ENCODE measurements around the gene NCAPH2. TPM values are rescaled to one million over a fixed set of nuclear protein-coding genes. Genes with fewer than 3 reads are reported as not detected.

NCAPH2 gene
- total and polyA plus RNA-seq, 2 of the 8 experiments (the other 6 are each of a cell fraction or from before 2014, with no cell fraction given): 62.2 to 81.6 TPM

GRCh38 chr22:50523458-50523805 lies 15.4 kb downstream of the NCAPH2 start:
- peaks cover 17% of the 10 kb centered on the region; the same call in 1 of the 2 replicates for H3K23me2 ChIP-seq (ENCODE audit: low read depth, low read length)
- ChIA-PET CTCF (ENCODE audit: partially characterized antibody) (no interaction called here), POLR2A (ENCODE audit: partially characterized antibody) (interaction anchor here (0.7 to 1.0 kb wide), 2 partner anchors 12 to 16 kb away, joined by 3 to 4 read pairs; partner anchors contain the start of genes LMF2 and NCAPH2)
- H3K14ac ChIP-seq (ENCODE audit: insufficient read length): no peak overlapping the region
- 0 out of 2 replicates have a peak overlapping the region, but pooled peaks have one; percentile 0 for H4K8ac ChIP-seq (ENCODE audit: extremely low read depth, insufficient read depth, low read length)
- H4K5ac ChIP-seq (ENCODE audit: insufficient read length, low read depth, low read length): no peak overlapping the region
- no peaks in the 10 kb centered on the region for H3K79me1 ChIP-seq (ENCODE audit: low read depth, low read length)
- H2BK15ac ChIP-seq (ENCODE audit: low read length): no peak overlapping the region
- no peak overlapping the region for H3K4me3 ChIP-seq (ENCODE audit: extremely low read depth in 1 of 4, insufficient read depth in 2 of 4, low read depth in 3 of 4, low read length in 4 of 4)
- WGBS, 2 experiments (ENCODE audit: extremely low coverage in 1 of 2, insufficient coverage in 1 of 2, insufficient read length in 1 of 2, insufficient replicate concordance in 2 of 2, low coverage in 1 of 2, low lambda C conversion rate in 2 of 2, missing lambda C conversion rate in 1 of 2): 92% methylated on average over 16 of the region's 16 CpGs; no CpG with 5 or more reads in 1 of the 2 experiments
- H2BK120ac ChIP-seq (replicated peaks; ENCODE audit: low read depth, low read length): no peak overlapping the region
- no peak overlapping the region for H3K4me2 ChIP-seq (ENCODE audit: insufficient read depth in 1 of 2, low read depth in 2 of 2, low read length in 2 of 2)
- H3K27ac ChIP-seq (ENCODE audit: low read depth, low read length): no peak overlapping the region
- no peaks in the 10 kb centered on the region for H3K79me2 ChIP-seq (ENCODE audit: control insufficient read depth in 1 of 2, insufficient read depth in 2 of 2, low read length in 2 of 2)
- H2AK5ac ChIP-seq (ENCODE audit: low read depth, low read length): no peak overlapping the region
- H4K20me1 ChIP-seq (replicated peaks in 1 of 2; ENCODE audit: control insufficient read depth in 1 of 2, insufficient read depth in 2 of 2, low read length in 2 of 2): peaks cover 5 to 18% of the 10 kb centered on the region in 2 experiments
- H3K9ac ChIP-seq (replicated peaks in 1 of 4; ENCODE audit: extremely low read depth in 1 of 4, low read depth in 3 of 4, low read length in 3 of 4): no peak overlapping the region
- H3K56ac ChIP-seq (replicated peaks; ENCODE audit: insufficient read length, low read depth, low read length): no peak overlapping the region
- no peaks in the 10 kb centered on the region for H3K9me3 ChIP-seq (ENCODE audit: insufficient read depth in 2 of 2, low read depth in 1 of 2, low read length in 1 of 2)
- peaks cover 4 to 25% (median 16%) of the 10 kb centered on the region in 4 experiments; a peak in 7 of 8 replicates for H3K36me3 ChIP-seq (ENCODE audit: control insufficient read depth in 2 of 4, insufficient read depth in 4 of 4, low read length in 3 of 4)
- no peak for DNase-seq (ENCODE audit: low read depth in 1 of 2, low spot score in 2 of 2)
- no peak for FAIRE-seq
- H2AFZ ChIP-seq (ENCODE audit: low read length): no peak overlapping the region
- H3K27me3 ChIP-seq (replicated peaks in 1 of 4; ENCODE audit: control insufficient read depth in 3 of 4, extremely low read depth in 1 of 4, insufficient read depth in 3 of 4, low read length in 3 of 4): peaks cover 3 to 18% (median 12%) of the 10 kb centered on the region in 4 experiments; a peak in 6 of 7 replicates
- H2BK5ac ChIP-seq (ENCODE audit: low read depth, low read length): no peak overlapping the region
- no peak overlapping the region for H3K23ac ChIP-seq (ENCODE audit: insufficient read length)
- no peak overlapping the region for H4K91ac ChIP-seq (replicated peaks; ENCODE audit: insufficient read length, low read length)
- H2BK20ac ChIP-seq (ENCODE audit: low read length): no peak overlapping the region
- no peak overlapping the region for H2BK12ac ChIP-seq (ENCODE audit: low read depth, low read length)
- H3K4me1 ChIP-seq (replicated peaks in 1 of 4; ENCODE audit: control insufficient read depth in 3 of 4, insufficient read depth in 4 of 4, low read length in 3 of 4): peaks cover 0 to 11% (median 6%) of the 10 kb centered on the region in 4 experiments; a peak in 5 of 7 replicates
- no peak overlapping the region for H3K18ac ChIP-seq (ENCODE audit: extremely low read depth, low read length)
- H3K4ac ChIP-seq (replicated peaks; ENCODE audit: insufficient read length, low read depth, low read length): no peak overlapping the region
- no peak for TF ChIP-seq BACH1 (IDR thresholded peaks at IDR 0.05; ENCODE audit: low read length)
- TF ChIP-seq BRCA1 (IDR thresholded peaks at IDR 0.05; ENCODE audit: low read depth, low read length): no peak
- TF ChIP-seq TAF7 (optimal IDR thresholded peaks at IDR 0.05; ENCODE audit: borderline replicate concordance, low read depth, low read length): no peak
- TF ChIP-seq ASH2L (IDR thresholded peaks at IDR 0.05; ENCODE audit: low read length): no peak
- TF ChIP-seq YY1 (IDR thresholded peaks at IDR 0.05; ENCODE audit: low read depth, low read length): no peak
- no peak for TF ChIP-seq ATF3 (IDR thresholded peaks at IDR 0.05; ENCODE audit: insufficient read depth, low read depth, low read length)
- no peak for TF ChIP-seq POLR2A (IDR thresholded peaks at IDR 0.05; ENCODE audit: control extremely low read depth in 1 of 2, low read depth in 2 of 2, low read length in 2 of 2)
- TF ChIP-seq ZNF274 (IDR thresholded peaks at IDR 0.05; ENCODE audit: borderline replicate concordance, extremely low read depth, low read length): no peak
- TF ChIP-seq KDM4A (IDR thresholded peaks at IDR 0.05; ENCODE audit: low read depth, low read length, severe bottlenecking): no peak
- no peak for TF ChIP-seq SIRT6 (IDR thresholded peaks at IDR 0.05; ENCODE audit: low read length)
- TF ChIP-seq CHD1 (IDR thresholded peaks at IDR 0.05; ENCODE audit: low read depth, low read length): no peak
- TF ChIP-seq TCF12 (IDR thresholded peaks at IDR 0.05; ENCODE audit: low read depth, low read length): no peak
- TF ChIP-seq CHD2 (IDR thresholded peaks at IDR 0.05; ENCODE audit: low read length): no peak
- TF ChIP-seq E2F6 (IDR thresholded peaks at IDR 0.05): no peak
- no peak for TF ChIP-seq MAFK (IDR thresholded peaks at IDR 0.05; ENCODE audit: low read depth, low read length)

All from H1 (cell line).